ENCODE data around the gene SMG6. TPM values are rescaled to one million over a fixed set of nuclear protein-coding genes. Genes with fewer than 3 reads are reported as not detected.

SMG6 gene
- total and polyA plus RNA-seq, 11 donors: 12.2 to 38.6 (median 22.1) TPM

DNA sequence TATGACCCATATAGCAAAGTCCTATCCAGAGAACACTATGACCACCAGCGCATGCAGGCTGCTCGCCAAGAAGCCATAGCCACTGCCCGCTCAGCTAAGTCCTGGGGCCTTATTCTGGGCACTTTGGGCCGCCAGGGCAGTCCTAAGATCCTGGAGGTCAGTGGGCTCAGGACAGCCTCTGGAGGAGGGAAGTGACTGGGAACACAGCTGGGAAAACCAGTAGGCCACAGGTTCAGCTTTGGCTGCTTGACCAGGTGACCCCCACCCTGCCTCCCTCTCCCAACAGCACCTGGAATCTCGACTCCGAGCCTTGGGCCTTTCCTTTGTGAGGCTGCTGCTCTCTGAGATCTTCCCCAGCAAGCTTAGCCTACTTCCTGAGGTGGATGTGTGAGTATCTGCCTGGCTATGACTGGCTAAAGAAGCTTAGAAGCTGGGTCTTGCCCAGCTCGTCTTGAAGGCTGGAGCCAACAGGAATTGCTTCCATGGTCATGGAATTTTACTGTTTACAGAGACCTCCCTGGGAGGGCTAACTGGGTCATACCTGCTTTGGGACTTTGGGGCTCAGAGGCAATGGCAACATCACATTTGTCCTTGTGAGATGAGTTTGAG is 263.3 kb downstream of the SMG6 start:
- intact Hi-C loops (cut with DNase I): loop anchor here in 5 of 10 donors (5.0 to 10.0 kb wide), 4 partner anchors 133 to 373 kb away; partner anchors contain the start of genes PRPF8 (in 1 of the 5) and TLCD2 (in 1 of the 5)

DNA sequence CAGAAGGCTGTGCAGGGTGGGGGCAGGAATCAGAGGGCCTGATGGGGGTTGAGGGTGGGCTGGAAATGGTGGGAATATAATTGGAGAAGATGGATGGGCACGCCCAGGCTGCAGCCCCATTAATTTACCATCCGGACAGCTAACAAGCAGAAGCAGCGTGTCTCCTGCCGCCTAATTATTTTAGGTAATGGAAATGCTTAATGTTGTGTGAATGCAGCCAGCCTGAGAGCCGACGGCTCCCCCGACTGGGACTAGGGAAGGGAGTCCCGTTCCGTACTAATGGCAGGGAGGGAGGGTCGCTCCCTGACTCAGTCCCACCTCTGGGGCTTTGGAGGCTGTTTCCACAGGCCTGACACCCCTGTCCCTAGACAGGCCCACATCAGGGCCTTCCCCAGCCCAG is 266.4 kb downstream of the SMG6 start:
- no peak for TF ChIP-seq POLR2A (IDR thresholded peaks at IDR 0.05)
- TF ChIP-seq, protein P1, sequence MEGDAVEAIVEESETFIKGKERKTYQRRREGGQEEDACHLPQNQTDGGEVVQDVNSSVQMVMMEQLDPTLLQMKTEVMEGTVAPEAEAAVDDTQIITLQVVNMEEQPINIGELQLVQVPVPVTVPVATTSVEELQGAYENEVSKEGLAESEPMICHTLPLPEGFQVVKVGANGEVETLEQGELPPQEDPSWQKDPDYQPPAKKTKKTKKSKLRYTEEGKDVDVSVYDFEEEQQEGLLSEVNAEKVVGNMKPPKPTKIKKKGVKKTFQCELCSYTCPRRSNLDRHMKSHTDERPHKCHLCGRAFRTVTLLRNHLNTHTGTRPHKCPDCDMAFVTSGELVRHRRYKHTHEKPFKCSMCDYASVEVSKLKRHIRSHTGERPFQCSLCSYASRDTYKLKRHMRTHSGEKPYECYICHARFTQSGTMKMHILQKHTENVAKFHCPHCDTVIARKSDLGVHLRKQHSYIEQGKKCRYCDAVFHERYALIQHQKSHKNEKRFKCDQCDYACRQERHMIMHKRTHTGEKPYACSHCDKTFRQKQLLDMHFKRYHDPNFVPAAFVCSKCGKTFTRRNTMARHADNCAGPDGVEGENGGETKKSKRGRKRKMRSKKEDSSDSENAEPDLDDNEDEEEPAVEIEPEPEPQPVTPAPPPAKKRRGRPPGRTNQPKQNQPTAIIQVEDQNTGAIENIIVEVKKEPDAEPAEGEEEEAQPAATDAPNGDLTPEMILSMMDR (IDR thresholded peaks at IDR 0.05): no peak
- DNase-seq: no peak
- WGBS, 4 donors: 91 to 94% (median 92%) methylated on average over 4 to 10 of the region's 10 CpGs
- no peaks in the 10 kb centered on the region for H3K27me3 ChIP-seq
- intact Hi-C loops (cut with DNase I): loop anchor here in 3 of 10 donors (10.0 kb wide), 3 partner anchors 302 to 472 kb away; partner anchors contain the start of gene PITPNA (in 1 of the 3)
- no peak for ATAC-seq
- H3K9me3 ChIP-seq: no peaks in the 10 kb centered on the region
- H3K4me1 ChIP-seq: peaks cover 0 to 13% (median 6%) of the 10 kb centered on the region in 12 donors
- no peak overlapping the region for H3K27ac ChIP-seq
- peaks cover 0 to 55% (median 41%) of the 10 kb centered on the region in 9 donors for H3K36me3 ChIP-seq
- H3K4me3 ChIP-seq: no peak overlapping the region

More for the DNA sequence above, 263.3 kb downstream of the SMG6 start:
- no peaks in the 10 kb centered on the region for H3K27me3 ChIP-seq
- peaks cover 0 to 67% (median 42%) of the 10 kb centered on the region in 9 donors for H3K36me3 ChIP-seq
- H3K4me3 ChIP-seq: no peak overlapping the region
- peaks cover 3 to 35% (median 22%) of the 10 kb centered on the region in 12 donors for H3K4me1 ChIP-seq
- no peak for DNase-seq
- H3K27ac ChIP-seq: no peak overlapping the region
- ATAC-seq: no peak
- H3K9me3 ChIP-seq: no peaks in the 10 kb centered on the region
- whole genome bisulfite sequencing, 4 donors: 85 to 96% (median 87%) methylated on average over 7 of the region's 7 CpGs
- no peak for TF ChIP-seq POLR2A (IDR thresholded peaks at IDR 0.05)
- TF ChIP-seq, protein P1 (IDR thresholded peaks at IDR 0.05): no peak

DNA sequence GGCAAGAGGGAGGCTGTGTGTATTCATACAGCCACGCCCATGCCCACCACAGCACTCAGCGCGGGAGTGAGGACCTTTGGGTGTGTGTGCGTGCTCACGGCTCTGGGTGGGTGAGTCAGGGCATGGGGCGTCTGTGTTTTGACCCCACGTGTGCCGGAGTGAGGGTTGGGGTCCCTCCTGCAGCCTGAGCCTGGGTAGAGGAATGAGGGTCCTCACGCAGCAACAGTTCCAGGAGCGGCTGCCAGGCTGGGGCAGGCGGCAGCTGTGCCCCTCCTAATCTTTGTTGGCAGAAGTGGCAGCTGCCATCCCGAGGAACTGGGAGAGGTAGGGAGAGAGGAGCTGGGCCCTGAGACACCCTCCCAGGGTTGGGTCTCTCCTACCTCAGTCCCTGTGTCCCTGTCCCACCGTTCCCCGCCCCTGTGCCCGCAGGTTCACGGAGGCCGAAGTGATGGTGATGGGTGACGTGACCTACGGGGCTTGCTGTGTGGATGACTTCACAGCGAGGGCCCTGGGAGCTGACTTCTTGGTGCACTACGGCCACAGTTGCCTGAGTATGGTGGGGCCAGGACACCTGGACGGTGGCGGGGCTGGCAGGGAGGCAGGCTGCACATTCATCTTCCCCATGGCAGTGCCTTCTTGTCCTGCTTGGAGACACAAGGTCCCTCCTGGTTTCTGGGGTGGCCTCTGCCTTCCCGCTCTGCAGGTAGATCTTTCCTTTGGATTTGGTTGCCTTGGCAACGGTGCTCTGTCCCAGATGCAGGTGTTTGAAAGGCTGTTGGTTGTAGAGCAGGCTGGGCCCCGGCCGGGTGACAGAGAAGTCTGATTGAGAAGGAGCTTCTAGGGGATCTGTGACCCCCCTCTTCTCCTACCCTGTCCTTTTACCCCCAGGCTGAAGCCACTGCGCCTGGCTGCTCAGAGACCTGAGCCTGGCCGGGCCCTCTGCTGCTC is 267.8 kb downstream of the SMG6 start:
- H3K4me1 ChIP-seq: peaks cover 4 to 16% (median 11%) of the 10 kb centered on the region in 12 donors
- ATAC-seq (no peak), DNase-seq (no peak)
- WGBS, 4 donors: 87 to 94% (median 92%) methylated on average over 25 to 29 of the region's 29 CpGs
- H3K4me3 ChIP-seq: no peak overlapping the region
- H3K9me3 ChIP-seq: no peaks in the 10 kb centered on the region
- no peaks in the 10 kb centered on the region for H3K27me3 ChIP-seq
- intact Hi-C loops (cut with DNase I): loop anchor here in 3 of 10 donors (10.0 kb wide), 3 partner anchors 301 to 471 kb away; partner anchors contain the start of gene PITPNA (in 1 of the 3)
- no peak overlapping the region for H3K27ac ChIP-seq
- H3K36me3 ChIP-seq: peaks cover 0 to 55% (median 41%) of the 10 kb centered on the region in 9 donors
- TF ChIP-seq, protein P1 (IDR thresholded peaks at IDR 0.05): no peak

Data from heart left ventricle (tissue), 16 donors.